CD4-positive, alpha-beta T cell (primary cell): Measurements from ENCODE around the gene HIVEP3. TPM values are rescaled to one million over a fixed set of nuclear protein-coding genes. Genes with fewer than 3 reads are reported as not detected.

Experiments used
- ATAC-seq: fragments of 200-7000 bp; cut with Tn5 transposase; one replicate; pipeline ENCODE4 v1.10.0; 2022; ENCODE audit warnings: mild to moderate bottlenecking; ENCODE audit not compliant: poor library complexity
- CTCF ChIA-PET: fragments of 350-600 bp; sonication (Branson Sonifier 250); formaldehyde crosslinking; loops from one replicate; lab custom pipeline; 2021; ENCODE audit warnings: antibody characterized with exemption, inconsistent platforms; lab: Charles Lee
- POLR2A ChIA-PET: fragments of 350-600 bp; sonication (Branson Sonifier 250); formaldehyde crosslinking; loops from one replicate; lab custom pipeline; 2021; ENCODE audit warnings: antibody characterized with exemption, inconsistent platforms; lab: Charles Lee
- DNase-seq, 14 experiments: peaks; one replicate each; pipeline ENCODE4 v3.0.0-alpha.2; 2013 to 2020; ENCODE audit warnings: mixed read lengths in 2 of 14
- H3K27ac ChIP-seq, 2 donors: one replicate each; pipeline versions ENCODE4 v1.5.1 to v1.7.0; 2013; ENCODE audit warnings: low read length in 2 of 2, low read depth in 1 of 2, mild to moderate bottlenecking in 1 of 2
- H3K27me3 ChIP-seq, 2 experiments: 1 replicate in 1 of 2; 2 replicates in 1 of 2; pipeline versions ENCODE4 v1.6.1 to v1.7.0; 2013; ENCODE audit warnings: low read length in 2 of 2, control low read depth in 1 of 2, mild to moderate bottlenecking in 1 of 2, moderate library complexity in 1 of 2; ENCODE audit not compliant: insufficient read depth in 2 of 2, control insufficient read depth in 1 of 2
- H3K36me3 ChIP-seq: one replicate; pipeline ENCODE4 v1.6.1; 2013; ENCODE audit warnings: low read length, control low read depth; ENCODE audit not compliant: insufficient read depth
- H3K4me1 ChIP-seq: one replicate; pipeline ENCODE4 v1.6.1; 2013; ENCODE audit warnings: low read length, control low read depth; ENCODE audit not compliant: insufficient read depth
- H3K4me3 ChIP-seq: one replicate; pipeline ENCODE4 v1.5.1; 2013; ENCODE audit warnings: mild to moderate bottlenecking, low read length, moderate library complexity
- H3K9me3 ChIP-seq, 2 experiments: 1 replicate in 1 of 2; 2 replicates in 1 of 2; pipeline versions ENCODE4 v1.6.1 to v1.7.0; 2013; ENCODE audit warnings: low read length in 2 of 2, mild to moderate bottlenecking in 2 of 2, control low read depth in 1 of 2, moderate library complexity in 1 of 2; ENCODE audit not compliant: control insufficient read depth in 1 of 2, insufficient read depth in 1 of 2
- H3K27ac Mint-ChIP-seq: one replicate; pipeline ENCODE4 v1.8.0; 2020; ENCODE audit warnings: mixed read lengths
- H3K27me3 Mint-ChIP-seq: one replicate; pipeline ENCODE4 v1.8.0; 2021; ENCODE audit warnings: mixed read lengths
- H3K36me3 Mint-ChIP-seq: one replicate; pipeline ENCODE4 v1.8.0; 2021; ENCODE audit warnings: low read depth, mixed read lengths
- H3K4me1 Mint-ChIP-seq: one replicate; pipeline ENCODE4 v1.8.0; 2021; ENCODE audit warnings: low read depth, mixed read lengths
- H3K4me3 Mint-ChIP-seq: one replicate; pipeline ENCODE4 v1.8.0; 2020; ENCODE audit warnings: mild to moderate bottlenecking, mixed read lengths
- H3K9me3 Mint-ChIP-seq: one replicate; pipeline ENCODE4 v1.8.0; 2020; ENCODE audit warnings: mixed read lengths
- intact Hi-C, 2 experiments: fragments of 100-400 bp; cut with DNase I in 1 of 2; cut with micrococcal nuclease in 1 of 2; formaldehyde crosslinking; loops; one replicate each; pipeline versions ENCODE4 v1.15.1 to v1.9.0; 2023 to 2025; cut with DNase I, micrococcal nuclease
- total RNA-seq, 174 experiments: library from RNA in 2 of 174; stranded (reverse) in 2 of 174; gene quantifications; one replicate each; pipeline ENCODE4 v1.2.3 and lab custom pipeline; 2021 to 2026
- TF ChIP-seq, protein P1 (sequence below): fragments of 200-600 bp; IDR thresholded peaks from one replicate; pipeline ENCODE4 v1.8.0; 2022; ENCODE audit warnings: antibody characterized with exemption, mild to moderate bottlenecking

The HIVEP3 gene
- total RNA-seq, 2 experiments from 2014 or later, result 5.1 to 5.4 TPM

DNA sequence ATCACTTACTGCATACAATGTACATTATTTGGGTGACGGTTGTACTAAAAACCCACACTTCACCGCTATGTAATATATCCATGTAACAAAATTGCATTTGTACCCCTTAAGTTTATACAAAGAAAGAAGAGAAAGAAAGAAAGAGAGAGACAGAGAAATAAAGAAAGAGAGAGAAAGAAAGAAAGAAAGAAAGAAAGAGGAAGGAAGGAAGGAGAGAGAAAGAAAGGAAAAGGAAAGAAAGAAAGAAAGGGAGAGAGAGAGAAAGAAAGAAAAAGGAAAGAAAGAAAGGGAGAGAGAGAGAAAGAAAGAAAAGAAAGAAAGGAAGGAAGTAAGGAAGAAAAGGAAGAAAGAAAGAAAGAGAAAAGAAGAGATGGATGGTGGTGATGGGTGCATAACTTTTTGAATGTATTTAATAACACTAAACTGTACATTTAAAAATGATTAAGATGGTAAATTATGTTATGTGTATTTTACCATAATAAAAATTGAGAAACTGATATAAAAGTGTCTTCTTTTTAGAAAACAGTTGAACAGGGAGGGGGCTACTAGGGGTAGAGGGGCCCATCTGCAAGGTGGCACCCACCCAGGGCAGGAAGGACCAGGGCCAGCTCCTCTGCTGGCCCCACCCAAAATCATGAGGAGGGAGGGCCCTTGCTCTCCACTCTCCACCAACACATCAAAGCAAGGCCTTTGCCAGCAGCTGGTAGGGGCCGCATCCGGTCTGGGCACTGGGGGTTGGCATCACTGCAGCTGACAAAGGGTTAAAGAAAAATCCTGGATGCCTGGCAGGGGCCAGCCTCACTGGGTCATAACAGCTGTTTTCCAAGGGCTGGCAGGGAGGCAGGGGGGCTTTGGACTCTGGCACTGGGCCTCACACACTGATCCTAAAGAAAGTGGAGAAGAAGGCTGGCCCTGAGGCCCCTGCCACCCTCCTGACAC is 280.4 kb downstream of the HIVEP3 start:
- POLR2A ChIA-PET, result no interaction called here
- Histone ChIP-seq H3K36me3 (no peaks in the 10 kb centered on the region), H3K27ac (no peak overlapping the region), H3K4me3 (no peak overlapping the region), H3K27me3 (no peaks in the 10 kb centered on the region), H3K4me1 (peaks cover 38% of the 10 kb centered on the region), H3K9me3 (no peaks in the 10 kb centered on the region)
- intact Hi-C loops, result no loop called here
- Mint-ChIP-seq H3K4me1 (peaks cover 32% of the 10 kb centered on the region), H3K4me3 (no peak overlapping the region), H3K27ac (no peak overlapping the region), H3K27me3 (no peaks in the 10 kb centered on the region), H3K36me3 (no peaks in the 10 kb centered on the region), H3K9me3 (no peaks in the 10 kb centered on the region)
- no peak for DNase-seq
- no peak for ATAC-seq
- TF ChIP-seq, protein P1, sequence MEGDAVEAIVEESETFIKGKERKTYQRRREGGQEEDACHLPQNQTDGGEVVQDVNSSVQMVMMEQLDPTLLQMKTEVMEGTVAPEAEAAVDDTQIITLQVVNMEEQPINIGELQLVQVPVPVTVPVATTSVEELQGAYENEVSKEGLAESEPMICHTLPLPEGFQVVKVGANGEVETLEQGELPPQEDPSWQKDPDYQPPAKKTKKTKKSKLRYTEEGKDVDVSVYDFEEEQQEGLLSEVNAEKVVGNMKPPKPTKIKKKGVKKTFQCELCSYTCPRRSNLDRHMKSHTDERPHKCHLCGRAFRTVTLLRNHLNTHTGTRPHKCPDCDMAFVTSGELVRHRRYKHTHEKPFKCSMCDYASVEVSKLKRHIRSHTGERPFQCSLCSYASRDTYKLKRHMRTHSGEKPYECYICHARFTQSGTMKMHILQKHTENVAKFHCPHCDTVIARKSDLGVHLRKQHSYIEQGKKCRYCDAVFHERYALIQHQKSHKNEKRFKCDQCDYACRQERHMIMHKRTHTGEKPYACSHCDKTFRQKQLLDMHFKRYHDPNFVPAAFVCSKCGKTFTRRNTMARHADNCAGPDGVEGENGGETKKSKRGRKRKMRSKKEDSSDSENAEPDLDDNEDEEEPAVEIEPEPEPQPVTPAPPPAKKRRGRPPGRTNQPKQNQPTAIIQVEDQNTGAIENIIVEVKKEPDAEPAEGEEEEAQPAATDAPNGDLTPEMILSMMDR, result no peak
- CTCF ChIA-PET, result no interaction called here

DNA sequence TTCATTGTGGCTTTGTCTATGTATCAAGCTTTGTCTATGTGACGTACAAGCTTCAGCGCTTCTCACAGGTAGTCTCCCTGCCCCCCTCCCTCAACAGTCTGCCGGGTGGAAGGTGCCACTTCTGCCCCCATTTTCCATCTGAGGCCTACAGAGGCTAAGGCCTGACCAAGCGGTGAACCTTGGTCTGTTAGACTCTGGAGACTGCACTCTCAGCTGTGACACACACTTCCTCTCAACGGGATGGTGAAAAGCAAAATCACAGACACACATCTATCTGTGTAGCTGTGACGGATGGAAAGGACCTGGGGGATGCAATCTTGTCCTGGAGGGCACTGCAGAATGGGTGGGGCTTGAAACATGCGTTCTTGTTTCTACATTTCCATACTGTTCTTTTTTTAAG is 281.4 kb downstream of the HIVEP3 start:
- Histone ChIP-seq H3K9me3 (no peaks in the 10 kb centered on the region), H3K36me3 (no peaks in the 10 kb centered on the region), H3K4me3 (no peak overlapping the region), H3K27ac (no peak overlapping the region), H3K4me1 (peaks cover 38% of the 10 kb centered on the region), H3K27me3 (no peaks in the 10 kb centered on the region)
- intact Hi-C loops, result no loop called here
- H3K27ac Mint-ChIP-seq, result no peak overlapping the region
- ChIA-PET POLR2A (no interaction called here), CTCF (no interaction called here)
- DNase-seq (no peak), ATAC-seq (no peak)
- H3K4me3 Mint-ChIP-seq, result no peak overlapping the region
- no peaks in the 10 kb centered on the region for H3K27me3 Mint-ChIP-seq
- H3K9me3 Mint-ChIP-seq, result no peaks in the 10 kb centered on the region
- H3K36me3 Mint-ChIP-seq, result no peaks in the 10 kb centered on the region
- peaks cover 33% of the 10 kb centered on the region for H3K4me1 Mint-ChIP-seq
- TF ChIP-seq, protein P1, result no peak

DNA sequence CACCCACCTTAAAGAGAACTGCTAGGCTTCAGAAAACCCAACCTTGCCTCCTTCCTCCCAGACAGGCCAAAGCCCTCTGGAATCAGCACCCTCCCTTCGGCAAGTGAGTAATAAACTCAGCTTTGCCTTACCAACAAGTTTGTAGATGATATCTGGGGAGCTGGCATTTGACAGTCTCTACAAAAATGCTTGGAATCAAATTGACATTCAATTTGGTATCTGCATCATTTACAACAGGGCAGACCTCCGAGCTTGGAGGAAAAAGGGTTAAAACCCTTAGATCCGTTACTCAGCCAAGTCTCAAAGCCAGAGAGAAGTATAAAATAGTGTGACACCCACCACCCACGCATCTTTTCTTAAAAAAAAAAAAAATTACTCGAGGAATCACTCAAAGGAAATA is 285.0 kb downstream of the HIVEP3 start:
- CTCF ChIA-PET, result no interaction called here
- TF ChIP-seq, protein P1, result no peak
- peaks cover 9% of the 10 kb centered on the region for H3K4me1 ChIP-seq
- Mint-ChIP-seq H3K27me3 (no peaks in the 10 kb centered on the region), H3K27ac (no peak overlapping the region), H3K4me1 (peaks cover 41% of the 10 kb centered on the region), H3K4me3 (no peak overlapping the region), H3K9me3 (no peaks in the 10 kb centered on the region), H3K36me3 (no peaks in the 10 kb centered on the region)
- intact Hi-C loops, result no loop called here
- no peaks in the 10 kb centered on the region for H3K9me3 ChIP-seq
- POLR2A ChIA-PET, result no interaction called here
- ATAC-seq (no peak), DNase-seq (no peak)
- no peaks in the 10 kb centered on the region for H3K36me3 ChIP-seq
- H3K4me3 ChIP-seq, result no peak overlapping the region
- no peak overlapping the region for H3K27ac ChIP-seq
- no peaks in the 10 kb centered on the region for H3K27me3 ChIP-seq
